ENCODE data around the gene RPL26. TPM values are rescaled to one million over a fixed set of nuclear protein-coding genes. Genes with fewer than 3 reads are reported as not detected.

Gene RPL26
- polyA plus RNA-seq (2012; ENCODE audit: insufficient read length, low read depth) = 3,377 TPM

DNA sequence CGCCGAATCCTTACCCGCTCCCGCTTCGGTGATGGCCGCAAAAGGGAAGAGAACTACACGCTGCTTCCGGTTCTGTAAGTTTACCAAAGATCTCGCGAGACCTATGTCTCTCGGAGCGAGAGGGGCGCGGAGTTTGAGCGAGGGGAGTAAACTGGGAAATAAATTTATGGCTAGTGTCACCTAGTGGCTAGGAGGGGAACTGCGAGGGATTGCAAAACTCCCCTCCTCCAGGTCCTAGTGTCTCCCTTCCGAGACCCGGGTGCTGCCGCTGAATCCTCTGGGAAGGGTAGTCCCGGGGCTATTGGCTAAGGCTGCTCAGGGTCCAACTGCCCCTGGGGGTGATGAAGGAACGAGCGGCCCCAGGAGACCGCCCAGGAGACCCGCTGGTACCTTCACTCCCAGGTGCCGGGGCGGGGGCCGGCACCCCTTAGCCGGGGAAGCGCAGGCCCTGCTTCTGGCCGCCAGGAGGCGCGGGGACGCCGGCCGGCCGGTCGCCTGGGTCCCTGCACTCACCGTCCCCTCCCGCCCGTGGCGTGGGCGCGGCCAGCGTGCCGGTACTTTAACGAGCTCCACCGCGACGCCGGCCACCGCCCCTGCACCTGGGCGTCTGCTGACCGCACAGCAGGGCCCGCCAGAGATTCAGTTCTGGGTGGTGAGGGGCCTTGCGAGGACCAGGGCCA is at the start of gene RPL26:
Gene RPL26 (minus strand): TSS at position 51 of the 680 bp plus-strand sequence. CDS start 883 bp downstream, outside the sequence.
- TF ChIP-seq SIN3A (IDR thresholded peaks at IDR 0.05; ENCODE audit: borderline replicate concordance, insufficient read depth, low read length) (peak; percentile 98), POLR2AphosphoS5 (IDR thresholded peaks at IDR 0.05; ENCODE audit: low read depth, low read length) (peak; percentile 98), TAF1 (IDR thresholded peaks at IDR 0.05; ENCODE audit: borderline replicate concordance, insufficient read depth, low read length) (peak; percentile 100), FOXP2 (optimal IDR thresholded peaks at IDR 0.05; ENCODE audit: borderline replicate concordance, extremely low read depth, extremely low read length, insufficient read depth) (peak; percentile 76)
- TF ChIP-seq, protein P1, sequence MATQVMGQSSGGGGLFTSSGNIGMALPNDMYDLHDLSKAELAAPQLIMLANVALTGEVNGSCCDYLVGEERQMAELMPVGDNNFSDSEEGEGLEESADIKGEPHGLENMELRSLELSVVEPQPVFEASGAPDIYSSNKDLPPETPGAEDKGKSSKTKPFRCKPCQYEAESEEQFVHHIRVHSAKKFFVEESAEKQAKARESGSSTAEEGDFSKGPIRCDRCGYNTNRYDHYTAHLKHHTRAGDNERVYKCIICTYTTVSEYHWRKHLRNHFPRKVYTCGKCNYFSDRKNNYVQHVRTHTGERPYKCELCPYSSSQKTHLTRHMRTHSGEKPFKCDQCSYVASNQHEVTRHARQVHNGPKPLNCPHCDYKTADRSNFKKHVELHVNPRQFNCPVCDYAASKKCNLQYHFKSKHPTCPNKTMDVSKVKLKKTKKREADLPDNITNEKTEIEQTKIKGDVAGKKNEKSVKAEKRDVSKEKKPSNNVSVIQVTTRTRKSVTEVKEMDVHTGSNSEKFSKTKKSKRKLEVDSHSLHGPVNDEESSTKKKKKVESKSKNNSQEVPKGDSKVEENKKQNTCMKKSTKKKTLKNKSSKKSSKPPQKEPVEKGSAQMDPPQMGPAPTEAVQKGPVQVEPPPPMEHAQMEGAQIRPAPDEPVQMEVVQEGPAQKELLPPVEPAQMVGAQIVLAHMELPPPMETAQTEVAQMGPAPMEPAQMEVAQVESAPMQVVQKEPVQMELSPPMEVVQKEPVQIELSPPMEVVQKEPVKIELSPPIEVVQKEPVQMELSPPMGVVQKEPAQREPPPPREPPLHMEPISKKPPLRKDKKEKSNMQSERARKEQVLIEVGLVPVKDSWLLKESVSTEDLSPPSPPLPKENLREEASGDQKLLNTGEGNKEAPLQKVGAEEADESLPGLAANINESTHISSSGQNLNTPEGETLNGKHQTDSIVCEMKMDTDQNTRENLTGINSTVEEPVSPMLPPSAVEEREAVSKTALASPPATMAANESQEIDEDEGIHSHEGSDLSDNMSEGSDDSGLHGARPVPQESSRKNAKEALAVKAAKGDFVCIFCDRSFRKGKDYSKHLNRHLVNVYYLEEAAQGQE (IDR thresholded peaks at IDR 0.05; ENCODE audit: insufficient read depth in 1 of 2, low read depth in 2 of 2, low read length in 2 of 2) = peak; percentile 52 to 73; a peak in 1 of 4 replicates

GRCh38 chr17:8430966-8431365 is 48.0 kb upstream of the RPL26 start:
- TF ChIP-seq, protein P1 (IDR thresholded peaks at IDR 0.05; ENCODE audit: insufficient read depth in 1 of 2, low read depth in 2 of 2, low read length in 2 of 2) = no peak
- no peak for TF ChIP-seq TAF1 (IDR thresholded peaks at IDR 0.05; ENCODE audit: borderline replicate concordance, insufficient read depth, low read length)
- no peak for TF ChIP-seq SIN3A (IDR thresholded peaks at IDR 0.05; ENCODE audit: borderline replicate concordance, insufficient read depth, low read length)
- no peak for TF ChIP-seq POLR2AphosphoS5 (IDR thresholded peaks at IDR 0.05; ENCODE audit: low read depth, low read length)
- TF ChIP-seq FOXP2 (optimal IDR thresholded peaks at IDR 0.05; ENCODE audit: borderline replicate concordance, extremely low read depth, extremely low read length, insufficient read depth) = no peak

DNA sequence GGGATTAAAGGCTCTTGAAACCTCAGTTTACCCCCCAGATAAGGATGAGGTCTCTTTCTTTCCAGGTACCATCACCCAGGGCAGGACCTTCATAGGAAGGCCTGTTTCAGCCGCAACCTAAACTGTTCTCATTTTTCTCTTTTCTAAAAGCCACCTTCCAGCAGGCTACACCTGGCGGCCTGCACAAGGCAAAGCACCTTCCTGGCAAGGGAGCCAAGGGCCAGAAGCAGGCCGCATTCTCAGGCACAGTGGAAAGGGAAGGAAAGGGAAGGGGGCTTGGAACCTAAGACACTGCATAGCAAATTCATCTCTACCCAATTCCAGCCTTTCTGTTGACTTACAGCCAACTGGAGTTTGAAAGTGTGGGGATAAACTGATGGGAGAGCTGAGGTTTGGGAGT is 43.8 kb upstream of the RPL26 start:
- TF ChIP-seq TAF1 (IDR thresholded peaks at IDR 0.05; ENCODE audit: borderline replicate concordance, insufficient read depth, low read length) (no peak), FOXP2 (optimal IDR thresholded peaks at IDR 0.05; ENCODE audit: borderline replicate concordance, extremely low read depth, extremely low read length, insufficient read depth) (no peak), SIN3A (IDR thresholded peaks at IDR 0.05; ENCODE audit: borderline replicate concordance, insufficient read depth, low read length) (no peak), POLR2AphosphoS5 (IDR thresholded peaks at IDR 0.05; ENCODE audit: low read depth, low read length) (no peak)
- TF ChIP-seq, protein P1 (IDR thresholded peaks at IDR 0.05; ENCODE audit: insufficient read depth in 1 of 2, low read depth in 2 of 2, low read length in 2 of 2) = no peak

GRCh38 chr17:8426094-8426720 is 43.2 kb upstream of the RPL26 start:
- TF ChIP-seq POLR2AphosphoS5 (IDR thresholded peaks at IDR 0.05; ENCODE audit: low read depth, low read length) (no peak), TAF1 (IDR thresholded peaks at IDR 0.05; ENCODE audit: borderline replicate concordance, insufficient read depth, low read length) (no peak), FOXP2 (optimal IDR thresholded peaks at IDR 0.05; ENCODE audit: borderline replicate concordance, extremely low read depth, extremely low read length, insufficient read depth) (no peak), SIN3A (IDR thresholded peaks at IDR 0.05; ENCODE audit: borderline replicate concordance, insufficient read depth, low read length) (no peak)
- TF ChIP-seq, protein P1 (IDR thresholded peaks at IDR 0.05; ENCODE audit: insufficient read depth in 1 of 2, low read depth in 2 of 2, low read length in 2 of 2) = no peak

Data from PFSK-1 (cell line).